OCI-LY1 (cell line): Measurements from ENCODE around the gene SEC11A.

Experiments
- CTCF ChIP-seq: fragments of 200-600 bp; sonication (generic), shearing (Covaris generic); IDR thresholded peaks from 2 replicates; pipeline ENCODE4 v1.5.1; 2017; ENCODE audit warnings: mild to moderate bottlenecking, antibody characterized with exemption, low read length, moderate library complexity, mixed read lengths
- EZH2 ChIP-seq: fragments of 200-600 bp; sonication (generic), shearing (Covaris generic); IDR thresholded peaks from 2 replicates; pipeline ENCODE4 v1.8.0; 2017; ENCODE audit warnings: borderline replicate concordance, mixed run types, mild to moderate bottlenecking, antibody characterized with exemption, low read length, moderate library complexity, mixed read lengths

- TF ChIP-seq CTCF (peak; percentile 70), EZH2 (no peak)
Observed at GRCh38 chr15:84658080-84658787, 57.7 kb downstream of the SEC11A start, which contains the start of gene NMB.
